Muscle of back (tissue), 13 donors: ENCODE measurements around the gene TSHB. TPM values are rescaled to one million over a fixed set of nuclear protein-coding genes. Genes with fewer than 3 reads are reported as not detected.
"Not testable (repeated sequence)": the region's sequence is repeated elsewhere in the genome, so short reads cannot be mapped to it uniquely, and the experiment has no call there.

Experiments used
- DNase-seq, 3 donors: peaks; one replicate each; pipeline versions ENCODE4 v3.0.0 to v3.0.0-alpha.2; 2013
- long read RNA-seq, 9 donors: transcript quantifications; one replicate each; lab custom pipeline, GENCODE V29; 2026
- polyA plus RNA-seq, 10 donors: library from polyadenylated mRNA; unstranded; fragments of 120-200 nt; gene quantifications; one replicate each; pipeline ENCODE4 v1.2.1, GENCODE V29; 2013; ENCODE audit not compliant: insufficient read length in 10 of 10

TSHB gene
- polyA plus RNA-seq = not detected
- long read RNA-seq, donor 1 = 0 reads
- long read RNA-seq, donor 2 = 0 reads
- long read RNA-seq, donor 3 = 0 reads
- long read RNA-seq, donor 4 = 0 reads
- long read RNA-seq, donor 5 = 0 reads
- long read RNA-seq, donor 6 = 0 reads
- long read RNA-seq, donor 7 = 0 reads
- long read RNA-seq, donor 8 = 0 reads
- long read RNA-seq, donor 9 = 0 reads

DNA sequence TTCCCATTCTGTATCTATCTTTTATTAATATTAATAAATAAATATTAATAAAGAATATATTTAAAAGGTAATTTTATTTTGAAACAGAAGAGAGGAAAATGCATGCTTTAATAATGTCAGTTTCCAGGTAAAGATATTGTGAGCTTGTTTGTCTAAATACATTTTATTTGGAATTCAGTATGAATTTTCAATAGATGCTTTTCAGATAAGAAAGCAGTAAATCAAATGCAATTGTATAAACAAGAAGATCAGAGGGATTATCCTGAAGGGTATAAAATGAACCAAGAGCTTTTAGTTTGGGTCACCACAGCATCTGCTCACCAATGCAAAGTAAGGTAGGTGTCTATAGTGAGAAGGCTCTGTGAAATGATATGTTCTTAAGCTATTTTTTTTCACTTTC is at the start of gene TSHB:
Gene TSHB (plus strand): TSS at position 301 of the 400 bp plus-strand sequence. CDS start 3,537 bp downstream, outside the sequence.
- DNase-seq = no peak

- DNase-seq = no peak
Measured at GRCh38 chr1:114982251-114982650, 47.4 kb upstream of the TSHB start.

- no peak for DNase-seq
Measured at GRCh38 chr1:114986286-114986685, 43.3 kb upstream of the TSHB start.

DNA sequence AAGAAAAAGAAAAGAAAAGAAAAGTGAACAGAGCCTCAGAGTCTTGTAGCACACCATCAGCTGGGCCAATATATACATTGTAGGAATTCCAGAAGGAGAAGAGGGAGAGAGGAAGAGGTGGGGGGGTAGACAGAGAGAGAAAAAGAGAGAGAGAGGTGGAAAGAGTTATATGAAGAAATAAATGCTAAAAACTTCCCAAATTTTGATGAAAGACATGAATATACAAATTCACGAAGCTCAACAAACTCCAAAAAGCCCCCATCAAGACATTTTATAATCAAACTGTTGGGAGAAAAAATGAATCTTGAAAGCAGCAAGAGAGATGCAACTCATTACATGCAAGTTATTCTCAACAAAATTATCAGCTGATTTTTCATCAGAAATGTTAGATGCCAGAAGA is 41.5 kb upstream of the TSHB start:
- DNase-seq = no peak

DNA sequence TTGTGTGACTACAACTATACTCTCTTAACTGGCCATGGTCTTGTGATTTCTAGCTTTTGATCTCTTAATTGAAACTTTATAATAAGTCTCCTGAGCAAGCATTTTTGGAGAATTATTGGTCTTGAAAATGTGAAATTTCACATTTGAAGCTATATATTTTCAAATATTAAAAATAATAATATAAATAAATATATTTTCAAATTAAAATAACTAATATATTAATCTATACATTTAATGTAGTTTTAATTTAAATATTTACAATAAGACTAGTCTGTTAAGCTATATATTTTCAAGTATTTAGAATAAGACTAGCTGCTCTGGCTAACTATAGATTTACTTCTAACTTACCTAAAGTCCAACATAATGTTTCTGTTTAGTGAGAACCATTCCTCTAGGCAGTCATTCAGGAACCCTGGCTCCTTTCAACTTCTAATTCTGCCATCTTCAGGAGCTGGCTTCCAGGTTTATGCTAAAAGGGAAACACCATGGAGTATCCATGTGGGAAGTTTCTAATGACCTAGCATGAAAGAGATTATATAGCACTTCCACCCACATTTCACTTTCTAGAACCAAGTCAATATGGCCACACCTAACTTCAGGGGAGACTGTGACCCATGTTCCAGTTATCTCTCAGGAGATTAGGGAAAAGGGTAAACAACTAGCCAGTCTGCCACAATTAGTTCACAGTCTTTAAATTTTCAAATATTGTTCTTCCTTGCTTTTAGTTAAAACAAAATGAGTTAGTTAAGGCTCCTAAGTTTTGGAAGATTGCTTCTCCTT is 31.9 kb upstream of the TSHB start:
- DNase-seq = no peak

- no peak for DNase-seq
Measured at GRCh38 chr1:115006191-115006590, 23.4 kb upstream of the TSHB start.

DNA sequence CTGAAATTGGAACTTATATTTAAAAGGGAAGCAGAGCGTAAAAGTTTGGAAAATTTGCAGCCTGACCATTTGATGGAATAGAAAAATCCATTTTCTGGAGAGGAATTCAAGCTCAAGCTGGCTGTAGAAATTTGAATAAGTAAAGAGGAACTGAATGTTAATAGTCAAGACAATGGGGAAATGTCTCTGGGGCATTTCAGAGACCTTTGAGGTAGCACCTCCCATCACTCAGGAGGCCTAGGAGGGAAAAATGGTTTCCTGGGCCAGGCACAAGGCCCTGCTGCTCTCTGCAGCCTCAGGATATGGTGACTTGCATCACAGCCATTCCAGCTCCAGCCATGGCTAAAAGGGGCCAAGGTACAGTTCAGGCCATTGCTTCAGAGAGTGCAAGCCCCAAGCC is 17.6 kb upstream of the TSHB start:
- no peak for DNase-seq

DNA sequence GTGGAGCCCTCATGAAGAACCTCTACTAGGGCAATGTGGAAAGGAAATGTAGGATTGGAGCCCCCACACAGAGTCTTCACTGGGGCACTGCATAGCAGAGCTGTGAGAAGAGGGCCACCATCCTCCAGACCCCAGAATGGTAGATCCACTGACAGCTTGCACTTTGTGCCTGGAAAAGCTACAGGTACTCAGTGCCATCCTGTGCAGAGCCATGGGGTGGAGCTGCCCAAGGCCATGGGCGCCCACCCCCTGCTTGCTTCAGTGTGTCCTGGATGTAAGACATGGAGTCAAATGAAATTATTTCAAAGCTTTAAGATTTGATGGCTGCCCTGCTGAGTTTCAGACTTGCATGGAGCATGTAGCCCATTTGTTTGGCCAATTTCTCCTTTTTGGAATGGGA is 17.2 kb upstream of the TSHB start:
- no peak for DNase-seq

GRCh38 chr1:115013792-115014191 is 15.8 kb upstream of the TSHB start:
- no peak for DNase-seq

DNA sequence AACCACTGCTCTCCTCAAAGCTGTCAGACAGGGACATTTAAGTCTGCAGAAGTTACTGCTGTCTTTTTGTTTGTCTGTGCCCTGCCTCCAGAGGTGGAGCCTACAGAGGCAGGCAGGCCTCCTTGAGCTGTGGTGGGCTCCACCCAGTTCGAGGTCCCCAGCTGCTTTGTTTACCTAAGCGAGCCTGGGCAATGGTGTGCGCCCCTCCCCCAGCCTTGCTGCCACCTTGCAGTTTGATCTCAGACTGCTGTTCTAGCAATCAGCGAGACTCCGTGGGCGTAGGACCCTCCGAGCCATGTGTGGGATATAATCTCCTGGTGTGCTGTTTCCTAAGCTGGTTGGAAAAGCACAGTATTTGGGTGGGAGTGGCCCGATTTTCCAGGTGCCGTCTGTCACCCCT is 10.1 kb upstream of the TSHB start:
- DNase-seq = not testable (repeated sequence)

DNA sequence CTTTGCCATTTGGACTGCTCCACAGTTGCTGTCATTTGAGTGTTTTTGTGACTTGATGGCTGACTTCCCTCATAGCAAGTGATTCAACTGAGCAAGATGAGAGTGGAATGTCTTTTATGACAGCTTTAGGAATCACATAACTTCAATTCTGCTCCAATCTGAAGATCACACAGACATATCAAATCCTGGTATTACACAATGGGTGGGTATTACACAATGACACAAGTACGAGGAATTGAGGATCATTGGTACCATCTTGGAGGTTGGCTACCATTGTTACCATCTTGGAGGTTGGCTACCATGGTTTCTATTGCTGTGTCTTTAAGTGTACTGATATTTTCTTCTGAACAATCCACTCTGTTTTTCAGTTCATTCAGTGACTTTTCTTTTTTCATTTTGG is 8.5 kb upstream of the TSHB start:
- DNase-seq = no peak

DNA sequence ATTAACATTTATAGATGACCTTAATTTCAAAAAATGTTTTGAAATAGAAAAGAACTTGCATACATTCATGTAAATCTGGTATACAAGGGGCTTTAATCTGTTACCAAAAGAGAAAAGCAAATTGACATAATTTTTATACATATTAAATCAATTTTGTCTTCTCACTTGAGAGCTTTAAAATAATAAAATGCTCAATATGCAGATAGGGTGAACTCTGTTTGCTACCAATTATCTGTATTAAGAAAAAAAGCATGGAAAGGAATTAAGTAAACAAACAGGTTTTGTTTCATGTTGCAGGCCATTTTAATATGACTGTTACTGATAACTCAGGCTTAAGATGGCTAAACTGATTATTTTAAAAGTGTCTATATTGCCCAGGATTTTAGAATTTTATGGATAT is 6.0 kb upstream of the TSHB start:
- DNase-seq = no peak

- DNase-seq = no peak
Measured at GRCh38 chr1:115031595-115031994, 2.0 kb downstream of the TSHB start.

DNA sequence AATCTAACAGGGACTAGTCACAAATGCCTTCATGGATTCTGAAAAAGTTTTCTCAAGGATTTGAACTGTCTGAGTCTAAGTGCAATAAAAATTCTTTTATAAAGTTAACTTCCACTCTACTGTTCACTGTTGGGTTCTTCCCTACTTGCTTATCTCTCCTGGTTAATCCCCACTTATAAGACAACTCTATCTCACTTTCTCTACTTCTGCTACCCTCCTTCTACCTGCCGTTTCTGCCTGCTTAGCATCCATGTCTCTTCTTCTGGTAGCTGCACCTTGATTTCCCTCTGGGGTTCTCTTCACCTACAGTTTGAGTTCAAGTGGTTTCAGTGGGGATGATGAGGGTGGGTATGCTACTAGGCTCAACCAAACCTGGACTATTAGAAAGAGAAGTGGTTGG is 6.0 kb downstream of the TSHB start:
- DNase-seq = no peak

DNA sequence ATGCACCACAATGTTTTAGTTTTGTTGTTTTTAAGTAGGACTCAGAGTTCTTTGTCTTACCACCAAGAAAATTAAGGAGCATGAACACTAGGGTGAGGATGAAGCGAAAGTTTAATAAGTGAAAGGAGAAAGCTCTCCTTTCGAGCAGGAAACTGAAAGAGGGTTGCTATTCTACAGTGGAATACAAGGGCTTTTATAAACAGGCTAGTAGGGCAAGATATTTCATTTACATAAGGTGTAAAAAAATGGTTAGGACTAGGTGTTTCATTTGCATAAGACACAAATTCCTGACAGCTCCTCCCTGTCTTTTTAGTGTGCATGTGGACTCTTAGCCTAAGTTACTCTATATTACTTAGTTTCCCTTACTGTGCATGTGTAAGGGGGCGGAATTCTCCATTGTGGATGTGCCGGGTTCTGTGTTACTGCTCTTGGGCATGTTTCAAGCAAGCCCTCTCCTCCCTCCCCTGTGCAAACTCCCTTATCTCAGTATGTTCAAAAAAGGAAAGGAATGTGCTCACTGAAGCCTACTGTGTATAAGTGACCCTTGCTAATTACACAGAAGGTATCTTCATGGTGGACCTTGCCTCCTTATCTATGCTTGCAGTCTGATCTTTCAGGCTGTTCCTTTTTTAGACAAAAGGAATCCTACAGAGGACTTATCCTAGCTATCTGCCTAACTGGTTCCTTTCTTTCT is 7.3 kb downstream of the TSHB start:
- DNase-seq = no peak

- no peak for DNase-seq
Measured at GRCh38 chr1:115040501-115040900, 10.9 kb downstream of the TSHB start.

DNA sequence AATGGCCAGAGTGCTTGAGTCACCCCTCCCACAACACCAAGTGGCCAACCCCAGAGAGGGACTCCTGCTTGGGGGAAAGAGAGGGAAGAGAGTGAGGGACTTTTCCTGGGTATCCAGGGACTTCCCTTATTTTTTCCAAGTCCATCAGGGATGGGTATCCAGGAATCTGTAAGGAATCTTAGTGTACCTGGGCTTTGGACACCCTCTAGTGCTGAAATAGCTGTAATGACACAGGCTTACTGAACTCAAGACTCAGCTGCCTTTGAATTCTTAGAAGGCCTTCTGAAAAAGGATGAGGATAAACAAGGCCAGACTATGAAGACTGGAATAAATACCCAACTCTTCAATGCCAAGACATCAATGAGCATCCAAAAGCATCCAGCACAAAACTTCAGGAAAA is 12.0 kb downstream of the TSHB start:
- DNase-seq = no peak

- DNase-seq = no peak
Measured at GRCh38 chr1:115046751-115047150, 17.1 kb downstream of the TSHB start.

DNA sequence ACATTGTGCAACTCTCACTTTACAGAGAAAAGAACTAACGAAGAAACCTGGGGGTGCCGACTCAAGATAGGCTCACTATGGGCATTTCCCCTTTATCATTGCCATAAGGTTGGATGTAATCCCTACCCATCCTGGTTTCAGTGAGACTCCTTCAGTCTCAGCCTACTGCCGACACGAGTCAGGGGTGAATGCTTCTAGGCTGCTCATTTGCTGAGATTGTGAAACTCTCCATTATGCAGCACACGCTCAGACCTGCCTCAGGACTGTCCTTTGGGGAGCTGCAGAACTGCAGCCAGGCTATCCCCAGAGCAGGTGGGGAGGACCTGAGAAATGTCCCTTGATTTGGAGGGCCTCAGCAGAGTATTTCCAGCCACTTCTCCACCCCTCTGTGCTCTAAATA is 22.2 kb downstream of the TSHB start:
- no peak for DNase-seq

DNA sequence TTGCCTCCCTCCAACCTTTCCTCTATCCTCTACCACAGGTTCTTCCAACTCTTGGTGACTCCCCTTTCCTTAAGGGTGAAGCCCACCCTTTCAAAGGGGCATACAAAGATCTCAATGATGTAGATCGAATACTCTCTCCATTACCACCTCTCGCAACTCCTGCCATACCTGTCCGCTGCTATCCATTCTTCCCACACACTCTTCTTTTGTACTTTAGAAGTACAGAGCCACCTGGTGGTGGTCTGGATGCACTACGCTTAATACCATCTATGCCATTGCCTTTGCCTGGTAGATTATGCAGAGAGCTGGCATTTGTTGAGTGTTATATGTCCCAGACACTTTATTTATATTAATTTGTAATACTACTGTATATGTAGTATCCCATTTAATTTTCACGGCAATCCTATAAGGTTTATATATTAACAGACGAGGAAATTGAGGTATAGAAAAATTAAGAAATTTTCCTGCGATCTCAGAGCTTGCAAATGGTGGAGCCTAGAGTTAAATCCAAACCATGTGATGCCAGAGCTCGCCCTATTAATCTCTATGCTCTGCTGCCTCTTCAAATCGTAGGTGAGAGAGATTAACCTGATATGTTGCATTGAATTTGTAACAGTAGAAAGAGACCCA is 22.9 kb downstream of the TSHB start:
- DNase-seq = peak in 2 of 3 donors; percentile 15 to 41

DNA sequence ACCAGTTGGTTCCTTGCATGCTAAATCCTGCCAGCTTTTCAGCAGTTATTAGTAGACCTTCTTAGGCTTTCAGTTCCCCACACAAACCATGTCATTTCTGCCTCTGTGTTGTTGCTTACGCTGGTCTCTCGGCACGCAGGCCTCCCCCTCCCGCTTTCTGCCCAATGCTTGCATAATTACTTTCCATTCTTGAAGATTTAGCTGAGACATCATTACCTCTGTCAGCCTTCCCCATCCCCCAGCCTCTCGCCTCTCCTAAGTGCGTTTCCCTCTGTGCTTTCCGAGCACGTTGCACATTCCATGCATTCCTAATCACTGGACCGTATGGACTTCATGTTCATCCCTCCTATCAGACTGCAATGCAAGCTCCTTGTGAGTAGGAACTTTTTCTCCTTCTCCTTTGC is 26.8 kb downstream of the TSHB start:
- peak; percentile 31 to 64 (median 64) for DNase-seq

- no peak for DNase-seq
Measured at GRCh38 chr1:115057661-115058254, 28.1 kb downstream of the TSHB start.
